OCI-LY1 (cell line): ENCODE results near the gene MCC.

Experiments used
- H2AFZ ChIP-seq: fragments of 200-600 bp; sonication (generic), shearing (Covaris generic); 2 replicates; pipeline ENCODE4 v1.6.0; 2014; ENCODE audit warnings: antibody characterized with exemption, mild to moderate bottlenecking, low read length
- H3F3A ChIP-seq: fragments of 200-600 bp; sonication (generic), shearing (Covaris generic); 2 replicates; pipeline ENCODE4 v1.6.0; 2014; ENCODE audit warnings: mild to moderate bottlenecking, antibody characterized with exemption, low read length, moderate library complexity; ENCODE audit not compliant: insufficient read depth
- H3K27ac ChIP-seq: fragments of 200-600 bp; sonication (generic); 2 replicates; pipeline ENCODE4 v1.5.1; 2014; ENCODE audit warnings: low read length, mixed run types, mild to moderate bottlenecking, low read depth; ENCODE audit not compliant: poor library complexity, severe bottlenecking
- H3K27me3 ChIP-seq: fragments of 200-600 bp; sonication (generic); 2 replicates; pipeline ENCODE4 v1.6.0; 2014; ENCODE audit warnings: antibody characterized with exemption, mild to moderate bottlenecking, low read length, moderate library complexity; ENCODE audit not compliant: insufficient read depth
- H3K36me3 ChIP-seq: fragments of 200-600 bp; sonication (generic); 2 replicates; pipeline ENCODE4 v1.6.1; 2014; ENCODE audit warnings: mild to moderate bottlenecking, antibody characterized with exemption, low read length, moderate library complexity, mixed read lengths; ENCODE audit not compliant: insufficient read depth
- H3K4me1 ChIP-seq: fragments of 200-600 bp; sonication (generic); 2 replicates; pipeline ENCODE4 v1.5.1; 2014; ENCODE audit warnings: mild to moderate bottlenecking, low read length, moderate library complexity; ENCODE audit not compliant: insufficient read depth, severe bottlenecking
- H3K4me2 ChIP-seq: fragments of 200-600 bp; sonication (generic), shearing (Covaris generic); 2 replicates; pipeline ENCODE4 v1.6.1; 2014; ENCODE audit warnings: low read length
- H3K4me3 ChIP-seq: fragments of 200-600 bp; sonication (generic); 2 replicates; pipeline ENCODE4 v1.5.1; 2014; ENCODE audit warnings: low read length, low read depth, mild to moderate bottlenecking, mixed read lengths; ENCODE audit not compliant: poor library complexity, severe bottlenecking
- H3K79me2 ChIP-seq: fragments of 200-600 bp; shearing (Covaris generic); 2 replicates; pipeline ENCODE4 v1.6.1; 2016; ENCODE audit warnings: mixed run types, low read length, mixed read lengths; ENCODE audit not compliant: insufficient read depth
- H3K9ac ChIP-seq: fragments of 200-600 bp; sonication (generic), shearing (Covaris generic); 2 replicates; pipeline ENCODE4 v1.6.1; 2014; ENCODE audit warnings: mild to moderate bottlenecking, low read length, mixed read lengths
- H3K9me2 ChIP-seq: fragments of 200-600 bp; sonication (generic), shearing (Covaris generic); 2 replicates; pipeline ENCODE4 v1.6.1; 2014; ENCODE audit warnings: low read depth, mild to moderate bottlenecking, low read length, mixed read lengths
- H3K9me3 ChIP-seq: fragments of 200-600 bp; shearing (Covaris generic); 2 replicates; pipeline ENCODE4 v1.6.1; 2014; ENCODE audit warnings: low read length, mixed read lengths
- H4K20me1 ChIP-seq: fragments of 200-600 bp; sonication (generic), shearing (Covaris generic); 2 replicates; pipeline ENCODE4 v1.6.0; 2016; ENCODE audit warnings: mild to moderate bottlenecking, low read length; ENCODE audit not compliant: insufficient read depth
- CTCF ChIP-seq: fragments of 200-600 bp; sonication (generic), shearing (Covaris generic); IDR thresholded peaks from 2 replicates; pipeline ENCODE4 v1.5.1; 2017; ENCODE audit warnings: mild to moderate bottlenecking, antibody characterized with exemption, low read length, moderate library complexity, mixed read lengths
- EZH2 ChIP-seq: fragments of 200-600 bp; sonication (generic), shearing (Covaris generic); IDR thresholded peaks from 2 replicates; pipeline ENCODE4 v1.8.0; 2017; ENCODE audit warnings: borderline replicate concordance, mixed run types, mild to moderate bottlenecking, antibody characterized with exemption, low read length, moderate library complexity, mixed read lengths

The MCC gene

GRCh38 chr5:113269023-113269997 is 218.9 kb downstream of the MCC start:
- no peaks in the 10 kb centered on the region for H3K36me3 ChIP-seq
- H3K9ac ChIP-seq: no peak overlapping the region
- TF ChIP-seq CTCF (no peak), EZH2 (no peak)
- H2AFZ ChIP-seq: no peak overlapping the region
- H3K9me2 ChIP-seq: no peaks in the 10 kb centered on the region
- H3K4me3 ChIP-seq: no peak overlapping the region
- no peaks in the 10 kb centered on the region for H3K9me3 ChIP-seq
- H3F3A ChIP-seq: no peaks in the 10 kb centered on the region
- no peaks in the 10 kb centered on the region for H3K4me1 ChIP-seq
- no peaks in the 10 kb centered on the region for H3K79me2 ChIP-seq
- H4K20me1 ChIP-seq: no peaks in the 10 kb centered on the region
- H3K27ac ChIP-seq: no peak overlapping the region
- H3K4me2 ChIP-seq: no peak overlapping the region
- no peaks in the 10 kb centered on the region; the same call in 1 of the 2 replicates for H3K27me3 ChIP-seq

GRCh38 chr5:113268232-113268631 is 220.0 kb downstream of the MCC start:
- no peak overlapping the region for H3K4me2 ChIP-seq
- no peak overlapping the region for H3K4me3 ChIP-seq
- no peaks in the 10 kb centered on the region for H3K79me2 ChIP-seq
- H3K27me3 ChIP-seq: no peaks in the 10 kb centered on the region; the same call in 1 of the 2 replicates
- H3F3A ChIP-seq: no peaks in the 10 kb centered on the region
- no peaks in the 10 kb centered on the region for H3K9me2 ChIP-seq
- H3K27ac ChIP-seq: no peak overlapping the region
- no peaks in the 10 kb centered on the region for H3K36me3 ChIP-seq
- H4K20me1 ChIP-seq: no peaks in the 10 kb centered on the region
- no peak overlapping the region for H2AFZ ChIP-seq
- H3K9me3 ChIP-seq: no peaks in the 10 kb centered on the region
- no peak overlapping the region for H3K9ac ChIP-seq
- H3K4me1 ChIP-seq: no peaks in the 10 kb centered on the region
- TF ChIP-seq CTCF (no peak), EZH2 (no peak)

GRCh38 chr5:113267361-113267900 is 220.8 kb downstream of the MCC start:
- H3K4me2 ChIP-seq: no peak overlapping the region
- TF ChIP-seq EZH2: no peak
- no peak for TF ChIP-seq CTCF

More at GRCh38 chr5:113267361-113267900, 220.8 kb downstream of the MCC start:
- Histone ChIP-seq H3K27me3 (no peaks in the 10 kb centered on the region; the same call in 1 of the 2 replicates), H3K4me1 (no peaks in the 10 kb centered on the region), H3K9me3 (no peaks in the 10 kb centered on the region), H3K27ac (no peak overlapping the region), H3K36me3 (no peaks in the 10 kb centered on the region), H3K4me3 (no peak overlapping the region), H3K9ac (no peak overlapping the region), H3F3A (no peaks in the 10 kb centered on the region), H3K79me2 (no peaks in the 10 kb centered on the region), H3K9me2 (no peaks in the 10 kb centered on the region), H2AFZ (no peak overlapping the region), H4K20me1 (no peaks in the 10 kb centered on the region)
